Neural cell (in vitro differentiated cells): ENCODE data around the gene SSR3. TPM values are rescaled to one million over a fixed set of nuclear protein-coding genes. Genes with fewer than 3 reads are reported as not detected.
"Not testable (repeated sequence)": the region's sequence is repeated elsewhere in the genome, so short reads cannot be mapped to it uniquely, and the experiment has no call there.

ENCODE experiments used
- H2AFZ ChIP-seq: fragments of 200-600, 300-800 bp; sonication (generic), shearing (Covaris generic); 2 replicates; pipeline ENCODE4 v1.6.0; 2014; ENCODE audit warnings: low read depth, mild to moderate bottlenecking, antibody characterized with exemption, low read length, moderate library complexity
- H3F3A ChIP-seq: fragments of 200-600 bp; shearing (Covaris generic); 2 replicates; pipeline ENCODE4 v1.6.1; 2016; ENCODE audit warnings: mild to moderate bottlenecking, moderate library complexity, mixed read lengths, antibody characterized with exemption, low read length; ENCODE audit not compliant: insufficient read depth, poor library complexity, severe bottlenecking
- H3K27ac ChIP-seq: fragments of 200-600, 300-800 bp; sonication (generic), shearing (Covaris generic); 2 replicates; pipeline ENCODE4 v1.5.1; 2014; ENCODE audit warnings: mild to moderate bottlenecking, low read length, moderate library complexity
- H3K27me3 ChIP-seq: fragments of 300-800, 200-600 bp; sonication (generic), shearing (Covaris generic); 2 replicates; pipeline ENCODE4 v1.6.0; 2014; ENCODE audit warnings: mild to moderate bottlenecking, low read depth, low read length, moderate library complexity; ENCODE audit not compliant: insufficient read depth
- H3K36me3 ChIP-seq: fragments of 300-800, 200-600 bp; sonication (generic), shearing (Covaris generic); 2 replicates; pipeline ENCODE4 v1.5.1; 2014; ENCODE audit warnings: mild to moderate bottlenecking, antibody characterized with exemption, low read length, moderate library complexity; ENCODE audit not compliant: insufficient read depth
- H3K4me2 ChIP-seq: fragments of 300-800, 200-600 bp; sonication (generic), shearing (Covaris generic); 2 replicates; pipeline ENCODE4 v1.6.0; 2014; ENCODE audit warnings: mild to moderate bottlenecking, low read length
- H3K4me3 ChIP-seq: fragments of 300-800, 200-600 bp; sonication (generic), shearing (Covaris generic); 2 replicates; pipeline ENCODE4 v1.5.1; 2014; ENCODE audit warnings: mild to moderate bottlenecking, low read length, moderate library complexity
- H3K79me2 ChIP-seq: fragments of 200-600 bp; shearing (Covaris generic); replicated peaks from 2 replicates; pipeline ENCODE4 v1.6.0; 2014; ENCODE audit warnings: mild to moderate bottlenecking, low read length, moderate library complexity; ENCODE audit not compliant: insufficient read depth
- H3K9ac ChIP-seq: fragments of 300-800, 200-600 bp; sonication (generic), shearing (Covaris generic); 2 replicates; pipeline ENCODE4 v1.6.1; 2016; ENCODE audit warnings: mild to moderate bottlenecking, low read length, mixed read lengths
- H3K9me2 ChIP-seq: fragments of 200-600 bp; shearing (Covaris generic); 2 replicates; pipeline ENCODE4 v1.6.1; 2016; ENCODE audit warnings: mild to moderate bottlenecking, low read length, mixed read lengths; ENCODE audit not compliant: insufficient read depth
- H3K9me3 ChIP-seq: fragments of 200-600, 300-800 bp; sonication (generic), shearing (Covaris generic); 2 replicates; pipeline ENCODE4 v1.6.1; 2016; ENCODE audit warnings: mild to moderate bottlenecking, mixed run types, low read length, moderate library complexity, mixed read lengths
- H4K20me1 ChIP-seq: fragments of 200-600 bp; shearing (Covaris generic); 2 replicates; pipeline ENCODE4 v1.6.1; 2016; ENCODE audit warnings: mild to moderate bottlenecking, mixed run types; ENCODE audit not compliant: insufficient read depth
- EZH2 ChIP-seq: fragments of 200-600, 300-800 bp; shearing (Covaris generic), sonication (generic); IDR thresholded peaks from 2 replicates; pipeline ENCODE4 v1.6.1; 2014; ENCODE audit warnings: antibody characterized with exemption, low read length, borderline replicate concordance, mild to moderate bottlenecking; ENCODE audit not compliant: insufficient read depth, poor library complexity, severe bottlenecking
- MXI1 ChIP-seq: fragments of 450-650 bp; conservative IDR thresholded peaks from 2 replicates; pipeline ENCODE4 v1.6.1; 2014; ENCODE audit warnings: antibody characterized with exemption, mild to moderate bottlenecking; ENCODE audit not compliant: poor library complexity, severe bottlenecking
- POLR2AphosphoS5 ChIP-seq: IDR thresholded peaks from 2 replicates; pipeline ENCODE4 v1.6.1; 2012
- RAD21 ChIP-seq: fragments of 450-650 bp; conservative IDR thresholded peaks from 2 replicates; pipeline ENCODE4 v1.6.1; 2014; ENCODE audit warnings: antibody characterized with exemption, mild to moderate bottlenecking, moderate library complexity
- SMC3 ChIP-seq: fragments of 450-650 bp; conservative IDR thresholded peaks from 2 replicates; pipeline ENCODE4 v1.6.1; 2014; ENCODE audit warnings: antibody characterized with exemption, mild to moderate bottlenecking, moderate library complexity; ENCODE audit not compliant: poor library complexity
- TAF1 ChIP-seq: IDR thresholded peaks from 2 replicates; pipeline ENCODE4 v1.6.1; 2012; ENCODE audit warnings: low read depth
- polyA plus RNA-seq: library from polyadenylated mRNA; depleted of rRNA; stranded (reverse); fragments of >200 nt; gene quantifications from 2 replicates; pipeline ENCODE4 v1.2.3, GENCODE V29; 2014
- TF ChIP-seq, protein P1 (sequence below): fragments of 450-650 bp; IDR thresholded peaks from 2 replicates; pipeline ENCODE4 v1.5.1; 2014; ENCODE audit warnings: antibody characterized with exemption, mild to moderate bottlenecking, moderate library complexity; ENCODE audit not compliant: poor library complexity, severe bottlenecking
- TF ChIP-seq, protein P2 (sequence below): IDR thresholded peaks from 2 replicates; pipeline ENCODE4 v1.6.1; 2012; ENCODE audit warnings: borderline replicate concordance

Gene SSR3
- polyA plus RNA-seq, 1 donor from 2014 or later = 85.6 TPM

DNA sequence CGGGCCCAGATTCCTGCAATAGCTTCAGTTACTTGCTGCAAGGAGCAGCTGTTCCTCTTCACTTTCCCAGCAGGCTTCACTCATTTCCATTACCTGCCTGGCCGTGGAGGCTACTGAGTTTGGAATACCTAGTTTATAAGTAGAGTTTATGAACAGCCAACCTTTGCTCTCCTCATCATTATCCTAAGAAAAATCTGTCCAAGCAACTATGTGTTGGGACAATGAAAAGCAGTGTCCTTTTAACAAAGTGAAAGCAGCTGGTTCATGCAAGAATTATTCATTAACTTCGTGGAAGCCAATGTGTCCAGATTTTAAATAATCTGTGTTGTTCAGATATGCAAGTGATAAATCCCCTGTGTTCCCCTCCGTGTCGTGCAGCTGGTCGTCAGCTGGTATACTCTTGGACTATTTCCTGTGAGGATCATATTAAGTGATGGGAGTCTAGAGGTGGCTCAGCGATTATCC is 39.3 kb upstream of the SSR3 start:
- H3F3A ChIP-seq = no peaks in the 10 kb centered on the region
- H3K4me2 ChIP-seq = no peak overlapping the region

GRCh38 chr3:156593814-156594213 is 38.9 kb upstream of the SSR3 start:
- no peak overlapping the region for H2AFZ ChIP-seq
- H3K9ac ChIP-seq = no peak overlapping the region
- no peaks in the 10 kb centered on the region for H3K9me3 ChIP-seq
- H3K27me3 ChIP-seq = no peaks in the 10 kb centered on the region
- H4K20me1 ChIP-seq = no peaks in the 10 kb centered on the region
- no peak overlapping the region for H3K4me2 ChIP-seq
- H3K27ac ChIP-seq = no peak overlapping the region
- no peak overlapping the region for H3K4me3 ChIP-seq
- TF ChIP-seq POLR2AphosphoS5 (no peak), SMC3 (no peak)
- TF ChIP-seq, protein P1, sequence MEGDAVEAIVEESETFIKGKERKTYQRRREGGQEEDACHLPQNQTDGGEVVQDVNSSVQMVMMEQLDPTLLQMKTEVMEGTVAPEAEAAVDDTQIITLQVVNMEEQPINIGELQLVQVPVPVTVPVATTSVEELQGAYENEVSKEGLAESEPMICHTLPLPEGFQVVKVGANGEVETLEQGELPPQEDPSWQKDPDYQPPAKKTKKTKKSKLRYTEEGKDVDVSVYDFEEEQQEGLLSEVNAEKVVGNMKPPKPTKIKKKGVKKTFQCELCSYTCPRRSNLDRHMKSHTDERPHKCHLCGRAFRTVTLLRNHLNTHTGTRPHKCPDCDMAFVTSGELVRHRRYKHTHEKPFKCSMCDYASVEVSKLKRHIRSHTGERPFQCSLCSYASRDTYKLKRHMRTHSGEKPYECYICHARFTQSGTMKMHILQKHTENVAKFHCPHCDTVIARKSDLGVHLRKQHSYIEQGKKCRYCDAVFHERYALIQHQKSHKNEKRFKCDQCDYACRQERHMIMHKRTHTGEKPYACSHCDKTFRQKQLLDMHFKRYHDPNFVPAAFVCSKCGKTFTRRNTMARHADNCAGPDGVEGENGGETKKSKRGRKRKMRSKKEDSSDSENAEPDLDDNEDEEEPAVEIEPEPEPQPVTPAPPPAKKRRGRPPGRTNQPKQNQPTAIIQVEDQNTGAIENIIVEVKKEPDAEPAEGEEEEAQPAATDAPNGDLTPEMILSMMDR = no peak
- H3K9me2 ChIP-seq = no peaks in the 10 kb centered on the region
- no peaks in the 10 kb centered on the region for H3K79me2 ChIP-seq
- no peaks in the 10 kb centered on the region for H3F3A ChIP-seq
- H3K36me3 ChIP-seq = no peaks in the 10 kb centered on the region

More for the DNA sequence above, 39.3 kb upstream of the SSR3 start:
- Histone ChIP-seq H3K27ac (no peak overlapping the region), H4K20me1 (no peaks in the 10 kb centered on the region), H3K36me3 (no peaks in the 10 kb centered on the region), H3K79me2 (no peaks in the 10 kb centered on the region), H3K4me3 (no peak overlapping the region), H3K9ac (no peak overlapping the region), H2AFZ (no peak overlapping the region), H3K9me3 (no peaks in the 10 kb centered on the region), H3K9me2 (no peaks in the 10 kb centered on the region), H3K27me3 (no peaks in the 10 kb centered on the region)
- no peak for TF ChIP-seq SMC3
- TF ChIP-seq, protein P2, sequence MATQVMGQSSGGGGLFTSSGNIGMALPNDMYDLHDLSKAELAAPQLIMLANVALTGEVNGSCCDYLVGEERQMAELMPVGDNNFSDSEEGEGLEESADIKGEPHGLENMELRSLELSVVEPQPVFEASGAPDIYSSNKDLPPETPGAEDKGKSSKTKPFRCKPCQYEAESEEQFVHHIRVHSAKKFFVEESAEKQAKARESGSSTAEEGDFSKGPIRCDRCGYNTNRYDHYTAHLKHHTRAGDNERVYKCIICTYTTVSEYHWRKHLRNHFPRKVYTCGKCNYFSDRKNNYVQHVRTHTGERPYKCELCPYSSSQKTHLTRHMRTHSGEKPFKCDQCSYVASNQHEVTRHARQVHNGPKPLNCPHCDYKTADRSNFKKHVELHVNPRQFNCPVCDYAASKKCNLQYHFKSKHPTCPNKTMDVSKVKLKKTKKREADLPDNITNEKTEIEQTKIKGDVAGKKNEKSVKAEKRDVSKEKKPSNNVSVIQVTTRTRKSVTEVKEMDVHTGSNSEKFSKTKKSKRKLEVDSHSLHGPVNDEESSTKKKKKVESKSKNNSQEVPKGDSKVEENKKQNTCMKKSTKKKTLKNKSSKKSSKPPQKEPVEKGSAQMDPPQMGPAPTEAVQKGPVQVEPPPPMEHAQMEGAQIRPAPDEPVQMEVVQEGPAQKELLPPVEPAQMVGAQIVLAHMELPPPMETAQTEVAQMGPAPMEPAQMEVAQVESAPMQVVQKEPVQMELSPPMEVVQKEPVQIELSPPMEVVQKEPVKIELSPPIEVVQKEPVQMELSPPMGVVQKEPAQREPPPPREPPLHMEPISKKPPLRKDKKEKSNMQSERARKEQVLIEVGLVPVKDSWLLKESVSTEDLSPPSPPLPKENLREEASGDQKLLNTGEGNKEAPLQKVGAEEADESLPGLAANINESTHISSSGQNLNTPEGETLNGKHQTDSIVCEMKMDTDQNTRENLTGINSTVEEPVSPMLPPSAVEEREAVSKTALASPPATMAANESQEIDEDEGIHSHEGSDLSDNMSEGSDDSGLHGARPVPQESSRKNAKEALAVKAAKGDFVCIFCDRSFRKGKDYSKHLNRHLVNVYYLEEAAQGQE = no peak
- TF ChIP-seq EZH2 = no peak
- TF ChIP-seq POLR2AphosphoS5 = no peak
- no peak for TF ChIP-seq TAF1
- no peak for TF ChIP-seq RAD21
- no peak for TF ChIP-seq MXI1

- H3K9me3 ChIP-seq, H3K4me3 ChIP-seq, H3K9ac ChIP-seq, H2AFZ ChIP-seq, H3K36me3 ChIP-seq, H3K9me2 ChIP-seq, H4K20me1 ChIP-seq, H3K4me2 ChIP-seq, H3K27me3 ChIP-seq, H3K27ac ChIP-seq, H3K79me2 ChIP-seq, H3F3A ChIP-seq: not testable (repeated sequence)
These were observed 34.9 kb upstream of the SSR3 start for GRCh38 chr3:156589806-156590205.
